Caco-2 (cell line): ENCODE measurements around the gene GP1BA. TPM values are rescaled to one million over a fixed set of nuclear protein-coding genes. Genes with fewer than 3 reads are reported as not detected.

Source experiments
- BruUV-seq: library from RNA; stranded (reverse); fragments of 400-500 nt; replicated peaks from 2 replicates; lab custom pipeline; 2021; lab: Mats Ljungman, UMichigan
- CTCF ChIA-PET: fragments of 300-600 bp; sonication (Branson Sonifier 250); formaldehyde crosslinking; loops from one replicate; lab custom pipeline; 2022; ENCODE audit warnings: antibody characterized with exemption; lab: Charles Lee
- POLR2A ChIA-PET: fragments of 300-600 bp; sonication (Branson Sonifier 250); formaldehyde crosslinking; loops from one replicate; lab custom pipeline; 2022; ENCODE audit warnings: antibody characterized with exemption; lab: Charles Lee
- DNase-seq, 2 experiments: peaks; one replicate each; pipeline versions ENCODE4 v3.0.0 to v3.0.0-alpha.2; 2020 to 2022
- H3K27me3 ChIP-seq: replicated peaks from 2 replicates; pipeline ENCODE4 v1.6.0; 2011; ENCODE audit warnings: low read length; ENCODE audit not compliant: control insufficient read depth, insufficient read depth
- H3K36me3 ChIP-seq: 2 replicates; pipeline ENCODE4 v1.5.1; 2011; ENCODE audit warnings: low read length; ENCODE audit not compliant: control insufficient read depth, insufficient read depth
- H3K4me1 ChIP-seq: fragments of 250-450 bp; sonication (Bioruptor Pico); 2 replicates; pipeline ENCODE4 v1.5.1; 2020; ENCODE audit warnings: mild to moderate bottlenecking
- H3K4me3 ChIP-seq: 2 replicates; pipeline ENCODE4 v1.5.1; 2011; ENCODE audit warnings: low read depth, mild to moderate bottlenecking, control low read depth, low read length
- H3K9me3 ChIP-seq: fragments of 250-450 bp; sonication (Bioruptor Pico); 2 replicates; pipeline ENCODE4 v1.5.1; 2020; ENCODE audit warnings: mild to moderate bottlenecking, moderate library complexity
- H3K27ac Mint-ChIP-seq: one replicate; pipeline ENCODE4 v1.8.0; 2022; ENCODE audit warnings: mixed read lengths; ENCODE audit not compliant: unreplicated experiment
- H3K27me3 Mint-ChIP-seq: one replicate; pipeline ENCODE4 v1.8.0; 2022; ENCODE audit warnings: mixed read lengths; ENCODE audit not compliant: insufficient read depth, unreplicated experiment
- H3K36me3 Mint-ChIP-seq: one replicate; pipeline ENCODE4 v1.8.0; 2022; ENCODE audit warnings: mild to moderate bottlenecking, mixed read lengths; ENCODE audit not compliant: insufficient read depth, unreplicated experiment
- H3K4me1 Mint-ChIP-seq: one replicate; pipeline ENCODE4 v1.8.0; 2022; ENCODE audit warnings: low read depth, mixed read lengths; ENCODE audit not compliant: unreplicated experiment
- H3K4me3 Mint-ChIP-seq: one replicate; pipeline ENCODE4 v1.8.0; 2022; ENCODE audit warnings: mild to moderate bottlenecking, moderate library complexity, mixed read lengths; ENCODE audit not compliant: unreplicated experiment
- H3K9me3 Mint-ChIP-seq: one replicate; pipeline ENCODE4 v1.8.0; 2022; ENCODE audit warnings: mixed read lengths; ENCODE audit not compliant: unreplicated experiment
- intact Hi-C: fragments of 100-400 bp; cut with micrococcal nuclease; formaldehyde crosslinking; loops from one replicate; pipeline ENCODE4 v1.10.0; 2022; ENCODE audit not compliant: unreplicated experiment
- total RNA-seq: library from RNA; stranded (reverse); gene quantifications from 2 replicates; pipeline ENCODE4 v1.2.3, GENCODE V29; 2022
- TF ChIP-seq, protein P1 (sequence below), 2 experiments: fragments of 200-600 bp in 1 of 2; IDR thresholded peaks; 1 replicate in 1 of 2; 2 replicates in 1 of 2; pipeline versions ENCODE4 v1.5.1 to v1.8.0; 2011 to 2022; ENCODE audit warnings: antibody characterized with exemption in 1 of 2, control low read depth in 1 of 2, inconsistent platforms in 1 of 2, low read depth in 1 of 2, low read length in 1 of 2, mild to moderate bottlenecking in 1 of 2, moderate library complexity in 1 of 2; ENCODE audit not compliant: insufficient read depth in 1 of 2, severe bottlenecking in 1 of 2, unreplicated experiment in 1 of 2

The GP1BA gene
- total RNA-seq, 1 experiment from 2014 or later: not detected

DNA sequence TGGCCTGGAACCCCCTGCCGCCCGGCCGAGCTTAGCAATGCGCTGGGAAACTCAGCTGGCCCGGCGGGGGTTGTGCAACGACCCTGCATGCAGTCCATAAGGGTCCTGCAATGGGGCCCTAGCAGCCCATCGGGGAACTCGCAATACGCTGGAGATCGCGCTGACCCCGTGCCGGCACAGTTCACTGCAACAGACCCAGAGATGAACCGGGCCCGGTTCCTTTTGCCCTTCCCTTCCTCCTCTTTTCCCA is 7.4 kb downstream of the GP1BA start:
- Histone ChIP-seq H3K36me3 (no peaks in the 10 kb centered on the region), H3K9me3 (no peaks in the 10 kb centered on the region), H3K4me1 (no peaks in the 10 kb centered on the region), H3K4me3 (peak overlapping the region; percentile 73), H3K27me3 (no peaks in the 10 kb centered on the region)
- no peak for DNase-seq
- BruUV-seq: no TSS peak
- intact Hi-C loops: loop anchor here (1.0 kb wide), 1 partner anchor 30 kb away; no protein-coding TSS in a partner anchor
- Mint-ChIP-seq H3K27me3 (no peaks in the 10 kb centered on the region), H3K36me3 (peaks cover 22% of the 10 kb centered on the region), H3K4me3 (peak overlapping the region; percentile 87), H3K27ac (no peak overlapping the region), H3K4me1 (peaks cover 5% of the 10 kb centered on the region), H3K9me3 (no peaks in the 10 kb centered on the region)
- ChIA-PET POLR2A (interaction anchor here (0.9 to 2.6 kb wide), 6 partner anchors 13 to 292 kb away, joined by 3 to 54 read pairs (median 7); partner anchors contain the start of genes ENO3, KIF1C and SPAG7), CTCF (interaction anchor here (0.8 to 2.2 kb wide), 3 partner anchors 28 to 43 kb away, joined by 3 to 19 read pairs (median 7); partner anchors contain the start of gene SPAG7)
- TF ChIP-seq, protein P1, sequence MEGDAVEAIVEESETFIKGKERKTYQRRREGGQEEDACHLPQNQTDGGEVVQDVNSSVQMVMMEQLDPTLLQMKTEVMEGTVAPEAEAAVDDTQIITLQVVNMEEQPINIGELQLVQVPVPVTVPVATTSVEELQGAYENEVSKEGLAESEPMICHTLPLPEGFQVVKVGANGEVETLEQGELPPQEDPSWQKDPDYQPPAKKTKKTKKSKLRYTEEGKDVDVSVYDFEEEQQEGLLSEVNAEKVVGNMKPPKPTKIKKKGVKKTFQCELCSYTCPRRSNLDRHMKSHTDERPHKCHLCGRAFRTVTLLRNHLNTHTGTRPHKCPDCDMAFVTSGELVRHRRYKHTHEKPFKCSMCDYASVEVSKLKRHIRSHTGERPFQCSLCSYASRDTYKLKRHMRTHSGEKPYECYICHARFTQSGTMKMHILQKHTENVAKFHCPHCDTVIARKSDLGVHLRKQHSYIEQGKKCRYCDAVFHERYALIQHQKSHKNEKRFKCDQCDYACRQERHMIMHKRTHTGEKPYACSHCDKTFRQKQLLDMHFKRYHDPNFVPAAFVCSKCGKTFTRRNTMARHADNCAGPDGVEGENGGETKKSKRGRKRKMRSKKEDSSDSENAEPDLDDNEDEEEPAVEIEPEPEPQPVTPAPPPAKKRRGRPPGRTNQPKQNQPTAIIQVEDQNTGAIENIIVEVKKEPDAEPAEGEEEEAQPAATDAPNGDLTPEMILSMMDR (IDR thresholded peaks at IDR 0.05; ENCODE audit: insufficient read depth in 1 of 2, low read depth in 1 of 2, low read length in 1 of 2, severe bottlenecking in 1 of 2, unreplicated experiment in 1 of 2): no peak

DNA sequence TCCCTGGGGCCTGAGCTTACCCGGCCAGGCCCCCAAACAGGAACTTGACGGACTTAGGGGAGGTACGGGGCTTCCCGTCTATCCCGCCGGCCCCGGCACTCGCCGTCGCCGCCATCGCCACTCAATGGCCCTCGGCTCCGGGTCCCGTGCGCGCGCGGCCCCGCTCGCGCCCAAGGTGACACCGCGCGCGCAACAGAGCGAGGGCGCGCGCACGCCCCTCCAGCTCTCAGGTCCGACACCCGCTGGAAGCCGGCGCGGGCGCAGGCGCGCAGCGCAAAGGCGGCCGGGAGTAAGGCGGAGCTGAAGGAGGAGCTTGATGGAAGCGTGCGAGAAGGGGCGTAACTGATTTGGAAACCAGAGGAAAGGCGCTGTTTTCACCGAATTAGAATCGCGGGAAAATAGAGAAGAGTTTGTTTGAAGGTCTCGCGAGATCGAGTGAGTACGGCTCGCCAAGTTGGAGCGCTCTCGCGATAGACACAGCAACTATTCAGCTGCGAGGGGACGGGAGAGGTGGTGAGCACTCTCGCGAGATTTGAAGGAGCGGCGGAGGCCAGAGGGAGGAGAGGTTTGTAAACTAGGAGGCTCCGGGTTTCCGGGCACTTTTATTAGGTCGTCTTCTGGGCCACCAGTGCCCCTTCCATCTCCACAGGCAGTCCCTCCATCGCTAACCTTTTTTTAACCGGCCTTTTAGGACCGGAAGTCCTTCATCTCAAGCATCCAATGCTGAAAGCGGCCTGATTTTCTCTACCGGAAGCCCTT is 7.9 kb downstream of the GP1BA start, which contains the start of the genes RNF167 and SLC25A11:
Gene RNF167 (plus strand): TSS at position 473 of the 759 bp plus-strand sequence. CDS start 642 bp downstream, outside the sequence.
Gene SLC25A11 (minus strand): TSS at position 251 of the 759 bp plus-strand sequence. CDS start 136 bp downstream, at position 115.
- ChIA-PET POLR2A (interaction anchor here (0.6 to 2.6 kb wide), 10 partner anchors 12 to 301 kb away, joined by 3 to 54 read pairs (median 5); partner anchors contain the start of genes ENO3, KIF1C and SPAG7), CTCF (interaction anchor here (0.7 to 2.2 kb wide), 5 partner anchors 10 to 230 kb away, joined by 3 to 19 read pairs (median 3); partner anchors contain the start of genes ARRB2 and SPAG7)
- no TSS peak for BruUV-seq
- Mint-ChIP-seq H3K4me3 (peak within 1 kb of the TSS; percentile 87), H3K27me3 (no peaks in the 10 kb centered on the region), H3K36me3 (peaks cover 24% of the 10 kb centered on the region), H3K4me1 (peaks cover 5% of the 10 kb centered on the region), H3K9me3 (no peaks in the 10 kb centered on the region), H3K27ac (peak within 1 kb of the TSS; percentile 89)
- Histone ChIP-seq H3K4me1 (no peaks in the 10 kb centered on the region), H3K4me3 (peak within 1 kb of the TSS; percentile 73), H3K27me3 (no peaks in the 10 kb centered on the region), H3K9me3 (no peaks in the 10 kb centered on the region), H3K36me3 (no peaks in the 10 kb centered on the region)
- DNase-seq: peak; percentile 91 to 94
- TF ChIP-seq, protein P1 (IDR thresholded peaks at IDR 0.05; ENCODE audit: insufficient read depth in 1 of 2, low read depth in 1 of 2, low read length in 1 of 2, severe bottlenecking in 1 of 2, unreplicated experiment in 1 of 2): no peak
- intact Hi-C loops: loop anchor here (1.0 to 2.0 kb wide), 3 partner anchors 9 to 31 kb away; partner anchors contain the start of gene SPAG7
